ENCODE results near the gene GLYR1. TPM values are rescaled to one million over a fixed set of nuclear protein-coding genes. Genes with fewer than 3 reads are reported as not detected.

Gene GLYR1
- total and polyA plus RNA-seq, 10 of the 15 experiments (the other 5 are each of a cell fraction or from before 2014, with no cell fraction given) = 7.3 to 90.2 (median 57.2) TPM

GRCh38 chr16:4852221-4852872 lies 5.3 kb upstream of the GLYR1 start:
- in situ Hi-C loops (cut with MboI) (no loop called here), intact Hi-C loops (cut with micrococcal nuclease; ENCODE audit: unreplicated experiment) (no loop called here)
- no peak for FAIRE-seq
- H3K36me3 ChIP-seq (ENCODE audit: control insufficient read depth in 2 of 2, insufficient read depth in 2 of 2, low read length in 1 of 2) = peaks cover 2 to 22% of the 10 kb centered on the region in 2 experiments; a peak in 3 of 4 replicates
- no peaks in the 10 kb centered on the region for H3K9me3 ChIP-seq (replicated peaks; ENCODE audit: control insufficient read depth, insufficient read depth, low read length)
- ChIA-PET CTCF (interaction anchor here (1.5 kb wide), 1 partner anchor 240 kb away, joined by 3 read pairs; no protein-coding TSS in a partner anchor), SMC1A (ENCODE audit: uncharacterized antibody, unreplicated experiment) (no interaction called here), POLR2A (no interaction called here), RAD21 (ENCODE audit: unreplicated experiment) (no interaction called here)
- 100% methylated on average over 1 of the region's 1 CpG for WGBS (ENCODE audit: insufficient coverage, insufficient replicate concordance, low lambda C conversion rate, missing lambda C conversion rate)
- peaks cover 46% of the 10 kb centered on the region for H3K79me2 ChIP-seq (ENCODE audit: control insufficient read depth, insufficient read depth, low read length)
- no peak for DNase-seq (ENCODE audit: low read depth, low spot score)
- H3K4me2 ChIP-seq (ENCODE audit: control insufficient read depth, insufficient read depth) = no peak overlapping the region
- no peak overlapping the region for H2AFZ ChIP-seq (ENCODE audit: control insufficient read depth, low read depth, low read length)
- H3K27me3 ChIP-seq (replicated peaks in 1 of 2; ENCODE audit: control insufficient read depth in 2 of 2, insufficient read depth in 2 of 2, low read length in 1 of 2) = no peaks in the 10 kb centered on the region
- no peak overlapping the region for H3K27ac ChIP-seq (ENCODE audit: control insufficient read depth, insufficient read depth)
- TF ChIP-seq KDM1A (IDR thresholded peaks at IDR 0.05; ENCODE audit: borderline replicate concordance) (no peak), TARDBP (IDR thresholded peaks at IDR 0.05; ENCODE audit: borderline replicate concordance) (no peak)
- H3K4me3 ChIP-seq = no peak overlapping the region
- H3K4me1 ChIP-seq (ENCODE audit: control insufficient read depth, insufficient read depth, low read length) = no peaks in the 10 kb centered on the region
- ATAC-seq = no peak
- no peaks in the 10 kb centered on the region for H4K20me1 ChIP-seq (ENCODE audit: control insufficient read depth, insufficient read depth)
- BruUV-seq (replicated peaks) = no TSS peak
- no peak overlapping the region for H3K9ac ChIP-seq (ENCODE audit: control insufficient read depth, insufficient read depth, low read length)

- CTCF ChIA-PET = interaction anchor here (0.6 to 1.5 kb wide), 3 partner anchors 14 to 234 kb away, joined by 3 to 4 read pairs (median 3); no protein-coding TSS in a partner anchor
- in situ Hi-C loops (cut with MboI) = no loop called here
- WGBS (ENCODE audit: insufficient coverage, insufficient replicate concordance, low lambda C conversion rate, missing lambda C conversion rate) = 97% methylated on average over 3 of the region's 3 CpGs
- H3K9ac ChIP-seq (ENCODE audit: control insufficient read depth, insufficient read depth, low read length) = no peak overlapping the region
- POLR2A ChIA-PET = no interaction called here
- SMC1A ChIA-PET (ENCODE audit: uncharacterized antibody, unreplicated experiment) = interaction anchor here (0.9 to 1.4 kb wide), 2 partner anchors 9 to 115 kb away, joined by 4 read pairs; partner anchors contain the start of gene DNAAF8
- H2AFZ ChIP-seq (ENCODE audit: control insufficient read depth, low read depth, low read length) = no peak overlapping the region
- no peaks in the 10 kb centered on the region for H3K9me3 ChIP-seq (replicated peaks; ENCODE audit: control insufficient read depth, insufficient read depth, low read length)
- peak overlapping the region; percentile 69 for H3K4me3 ChIP-seq
- H3K4me2 ChIP-seq (ENCODE audit: control insufficient read depth, insufficient read depth) = peak overlapping the region; percentile 60
- H3K4me1 ChIP-seq (ENCODE audit: control insufficient read depth, insufficient read depth, low read length) = no peaks in the 10 kb centered on the region
- RAD21 ChIA-PET (ENCODE audit: unreplicated experiment) = no interaction called here
- H4K20me1 ChIP-seq (ENCODE audit: control insufficient read depth, insufficient read depth) = no peaks in the 10 kb centered on the region
- H3K27ac ChIP-seq (ENCODE audit: control insufficient read depth, insufficient read depth) = no peak overlapping the region
- FAIRE-seq = no peak
- ATAC-seq = no peak
- peaks cover 65% of the 10 kb centered on the region for H3K79me2 ChIP-seq (ENCODE audit: control insufficient read depth, insufficient read depth, low read length)
- no peaks in the 10 kb centered on the region for H3K27me3 ChIP-seq (replicated peaks in 1 of 2; ENCODE audit: control insufficient read depth in 2 of 2, insufficient read depth in 2 of 2, low read length in 1 of 2)
- DNase-seq (ENCODE audit: low read depth, low spot score) = no peak
- no TSS peak for BruUV-seq (replicated peaks)
- peaks cover 0 to 12% of the 10 kb centered on the region in 2 experiments; a peak in 3 of 4 replicates for H3K36me3 ChIP-seq (ENCODE audit: control insufficient read depth in 2 of 2, insufficient read depth in 2 of 2, low read length in 1 of 2)
- intact Hi-C loops (cut with micrococcal nuclease; ENCODE audit: unreplicated experiment) = no loop called here
- TF ChIP-seq STAT3 (IDR thresholded peaks at IDR 0.05; ENCODE audit: low read depth, low read length) (no peak), SIX5 (IDR thresholded peaks at IDR 0.05; ENCODE audit: low read depth, low read length, severe bottlenecking) (no peak), KAT2A (conservative IDR thresholded peaks at IDR 0.05; ENCODE audit: control insufficient read depth, low read depth, low read length) (no peak), WRNIP1 (IDR thresholded peaks at IDR 0.05; ENCODE audit: borderline replicate concordance, low read depth, low read length) (no peak), MEF2B (IDR thresholded peaks at IDR 0.05; ENCODE audit: partially characterized antibody, poor library complexity, severe bottlenecking) (no peak), ZBTB4 (CRISPR knock-in tag; IDR thresholded peaks at IDR 0.05) (no peak), REST (IDR thresholded peaks at IDR 0.05; ENCODE audit: low read depth, low read length) (no peak), KDM1A (IDR thresholded peaks at IDR 0.05; ENCODE audit: borderline replicate concordance) (no peak)
These were observed 3.1 kb upstream of the GLYR1 start for GRCh38 chr16:4850211-4850610.
